Mammary epithelial cell (primary cell): ENCODE results near the gene DNAJC6.

Experiments used
- EZH2 ChIP-seq: IDR thresholded peaks from 2 replicates; pipeline ENCODE4 v1.6.1; 2012; ENCODE audit warnings: low read length, inconsistent platforms, borderline replicate concordance
- TF ChIP-seq, protein P1 (sequence below), 2 donors: IDR thresholded peaks in 1 of 2; conservative IDR thresholded peaks in 1 of 2; 2 replicates each; pipeline ENCODE4 v1.5.1; 2011 to 2012; ENCODE audit warnings: inconsistent platforms in 2 of 2, low read length in 2 of 2, mild to moderate bottlenecking in 2 of 2, control low read depth in 1 of 2, low read depth in 1 of 2; ENCODE audit not compliant: insufficient read depth in 1 of 2; ENCODE audit errors: extremely low read depth in 1 of 2

DNA sequence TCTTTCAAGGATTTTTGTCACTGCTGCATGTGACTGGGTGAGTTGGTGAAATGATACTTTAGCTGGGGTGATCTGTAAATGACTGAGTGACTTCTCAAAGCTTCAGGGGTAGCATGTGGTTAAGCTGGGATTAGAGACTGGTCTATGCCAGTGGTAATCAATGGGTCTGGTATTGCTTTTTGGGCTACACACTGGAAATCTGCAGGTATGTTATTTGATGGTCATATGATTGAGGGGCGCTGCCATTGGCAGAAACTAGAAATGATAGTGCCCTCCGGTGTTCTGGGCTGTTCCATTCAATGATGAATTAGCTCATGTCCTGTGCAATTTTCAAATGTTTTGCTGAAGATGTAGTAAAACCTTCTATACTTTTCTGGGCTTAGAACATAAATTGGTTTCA, 39.7 kb upstream of the DNAJC6 start:
- TF ChIP-seq, protein P1, sequence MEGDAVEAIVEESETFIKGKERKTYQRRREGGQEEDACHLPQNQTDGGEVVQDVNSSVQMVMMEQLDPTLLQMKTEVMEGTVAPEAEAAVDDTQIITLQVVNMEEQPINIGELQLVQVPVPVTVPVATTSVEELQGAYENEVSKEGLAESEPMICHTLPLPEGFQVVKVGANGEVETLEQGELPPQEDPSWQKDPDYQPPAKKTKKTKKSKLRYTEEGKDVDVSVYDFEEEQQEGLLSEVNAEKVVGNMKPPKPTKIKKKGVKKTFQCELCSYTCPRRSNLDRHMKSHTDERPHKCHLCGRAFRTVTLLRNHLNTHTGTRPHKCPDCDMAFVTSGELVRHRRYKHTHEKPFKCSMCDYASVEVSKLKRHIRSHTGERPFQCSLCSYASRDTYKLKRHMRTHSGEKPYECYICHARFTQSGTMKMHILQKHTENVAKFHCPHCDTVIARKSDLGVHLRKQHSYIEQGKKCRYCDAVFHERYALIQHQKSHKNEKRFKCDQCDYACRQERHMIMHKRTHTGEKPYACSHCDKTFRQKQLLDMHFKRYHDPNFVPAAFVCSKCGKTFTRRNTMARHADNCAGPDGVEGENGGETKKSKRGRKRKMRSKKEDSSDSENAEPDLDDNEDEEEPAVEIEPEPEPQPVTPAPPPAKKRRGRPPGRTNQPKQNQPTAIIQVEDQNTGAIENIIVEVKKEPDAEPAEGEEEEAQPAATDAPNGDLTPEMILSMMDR (conservative IDR thresholded peaks at IDR 0.05 in 1 of 2, IDR thresholded peaks at IDR 0.05 in 1 of 2; ENCODE audit: extremely low read depth in 1 of 2, insufficient read depth in 1 of 2, low read depth in 1 of 2, low read length in 2 of 2): no peak
- TF ChIP-seq EZH2: no peak
